ENCODE results near the gene SHB.

SHB gene

DNA sequence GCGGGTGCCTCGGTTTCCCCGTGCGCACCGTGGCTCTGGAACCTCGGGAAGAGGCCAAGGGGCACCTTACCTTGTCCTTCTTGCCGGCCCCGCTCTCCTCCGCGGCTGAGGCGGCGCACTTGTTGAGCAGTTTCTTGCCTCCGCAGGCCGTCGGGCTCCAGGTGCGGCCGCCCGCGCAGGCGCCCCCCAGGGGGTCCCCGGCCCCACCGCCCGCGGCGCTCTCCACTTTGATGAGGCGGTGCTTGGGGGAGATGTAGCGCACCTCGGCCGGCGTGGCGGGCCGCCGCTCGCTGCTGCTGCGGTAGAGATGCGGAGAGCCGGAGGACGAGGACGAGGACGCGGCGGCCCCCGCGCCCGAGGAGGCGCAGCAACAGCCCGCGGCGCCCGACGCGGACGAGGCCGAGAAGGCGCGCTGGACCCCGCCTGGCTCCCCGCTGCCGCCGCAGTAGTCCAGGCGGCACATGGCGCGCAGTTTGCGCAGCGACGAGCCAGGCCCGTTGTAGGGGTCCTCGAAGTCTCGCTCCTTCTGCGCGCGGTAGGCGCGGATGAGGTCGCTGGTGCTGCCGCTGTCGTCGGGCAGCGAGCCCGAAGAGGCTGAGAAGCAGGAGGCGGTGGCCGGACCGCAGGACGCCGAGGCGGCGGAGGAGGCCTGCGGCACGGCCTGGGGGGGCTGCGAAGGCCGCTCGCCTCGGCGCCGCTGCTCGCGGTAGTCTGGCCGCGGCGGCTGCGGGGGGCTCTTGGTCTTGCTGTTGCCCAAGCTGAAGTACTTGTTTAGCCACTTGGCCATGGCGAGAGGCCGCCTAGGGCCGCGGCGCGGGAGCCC is 957 bp downstream of the SHB start:
- TF ChIP-seq CTCF (IDR thresholded peaks at IDR 0.05; ENCODE audit: extremely low read depth, missing control alignments) = no peak
- DNase-seq (ENCODE audit: low spot score) = peak; percentile 42

DNA sequence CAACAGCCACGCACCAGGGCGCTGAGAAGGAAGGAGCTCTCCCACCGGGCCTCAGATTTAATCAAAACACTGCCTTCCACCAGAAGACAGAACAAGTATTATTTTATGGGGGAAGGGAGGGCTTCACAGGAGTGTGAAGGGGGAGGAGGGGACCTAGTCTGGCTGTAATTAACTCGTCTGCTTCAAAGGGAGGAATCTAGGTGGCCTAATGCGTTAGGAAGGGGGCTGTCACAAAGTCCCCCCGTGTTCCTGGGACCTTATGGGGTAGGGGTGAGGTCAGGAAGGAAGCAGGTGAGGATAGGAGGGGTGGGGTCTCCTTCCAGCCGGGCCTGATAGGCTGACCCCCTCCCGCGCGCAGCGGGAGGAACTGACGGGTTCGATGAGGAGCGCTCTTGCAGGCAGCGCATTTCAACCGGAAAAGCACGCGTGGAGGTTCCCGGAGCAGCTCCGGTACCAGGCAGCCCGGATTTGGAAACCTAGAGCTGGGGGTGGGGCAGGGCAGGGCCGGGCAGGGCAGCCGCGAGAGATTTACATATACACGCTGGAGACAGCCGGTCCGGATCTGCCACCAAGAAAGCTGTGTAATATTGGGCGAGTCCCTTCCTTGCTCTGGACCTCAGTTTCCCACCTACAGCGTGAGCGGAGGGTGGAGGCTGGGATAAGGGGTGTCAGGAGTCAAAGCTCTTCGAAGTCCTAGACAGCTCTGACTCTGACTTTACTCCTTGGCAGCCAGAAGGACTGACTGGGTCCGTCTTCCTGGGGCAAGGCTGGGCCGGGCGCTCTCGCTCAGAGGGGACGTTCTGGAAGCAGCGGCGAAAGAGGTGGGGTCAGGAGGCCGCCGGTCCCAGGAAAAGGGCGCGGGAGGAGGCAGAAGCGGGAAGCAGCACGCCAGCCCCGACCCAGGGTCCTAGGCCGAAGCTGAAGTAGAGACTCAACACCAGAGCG is 1.8 kb downstream of the SHB start:
- peak; percentile 32 for DNase-seq (ENCODE audit: low spot score)
- no peak for TF ChIP-seq CTCF (IDR thresholded peaks at IDR 0.05; ENCODE audit: extremely low read depth, missing control alignments)

DNA sequence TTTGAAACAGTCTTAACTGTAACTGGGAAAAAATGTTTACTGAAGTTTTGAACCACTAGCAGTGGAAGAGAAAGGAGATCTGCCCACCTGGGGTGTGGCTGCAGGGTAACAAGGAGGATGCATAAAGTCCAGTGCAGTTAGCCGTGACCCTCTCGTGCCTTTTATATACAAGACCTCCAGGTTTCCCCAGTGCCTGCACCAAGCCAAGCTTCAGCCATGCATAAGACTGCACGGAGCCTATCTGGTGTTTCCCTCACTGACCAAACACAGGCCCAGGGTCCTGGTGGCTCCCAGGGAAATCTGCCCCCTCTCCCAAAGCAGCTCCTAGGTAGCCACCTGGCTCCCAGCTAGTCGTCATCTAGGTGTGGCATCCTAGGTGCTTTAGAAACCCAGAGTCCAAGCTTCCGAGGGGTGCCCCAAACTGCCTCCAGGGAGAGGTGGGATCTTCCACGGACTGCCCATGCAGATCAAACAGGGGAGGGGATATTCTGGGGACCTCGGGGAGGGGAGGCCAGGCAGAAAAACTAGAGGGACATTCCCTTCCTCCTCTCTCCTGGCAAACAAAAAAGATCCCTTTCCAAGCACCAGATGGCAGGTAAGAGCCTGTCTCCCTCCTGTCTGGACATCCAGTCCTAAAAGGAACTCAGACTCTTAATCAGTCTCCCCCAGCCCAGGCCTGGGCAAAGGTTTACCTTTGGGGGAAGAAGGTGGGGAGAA is 2.7 kb downstream of the SHB start:
- DNase-seq (ENCODE audit: low spot score) = no peak
- no peak for TF ChIP-seq CTCF (IDR thresholded peaks at IDR 0.05; ENCODE audit: extremely low read depth, missing control alignments)

DNA sequence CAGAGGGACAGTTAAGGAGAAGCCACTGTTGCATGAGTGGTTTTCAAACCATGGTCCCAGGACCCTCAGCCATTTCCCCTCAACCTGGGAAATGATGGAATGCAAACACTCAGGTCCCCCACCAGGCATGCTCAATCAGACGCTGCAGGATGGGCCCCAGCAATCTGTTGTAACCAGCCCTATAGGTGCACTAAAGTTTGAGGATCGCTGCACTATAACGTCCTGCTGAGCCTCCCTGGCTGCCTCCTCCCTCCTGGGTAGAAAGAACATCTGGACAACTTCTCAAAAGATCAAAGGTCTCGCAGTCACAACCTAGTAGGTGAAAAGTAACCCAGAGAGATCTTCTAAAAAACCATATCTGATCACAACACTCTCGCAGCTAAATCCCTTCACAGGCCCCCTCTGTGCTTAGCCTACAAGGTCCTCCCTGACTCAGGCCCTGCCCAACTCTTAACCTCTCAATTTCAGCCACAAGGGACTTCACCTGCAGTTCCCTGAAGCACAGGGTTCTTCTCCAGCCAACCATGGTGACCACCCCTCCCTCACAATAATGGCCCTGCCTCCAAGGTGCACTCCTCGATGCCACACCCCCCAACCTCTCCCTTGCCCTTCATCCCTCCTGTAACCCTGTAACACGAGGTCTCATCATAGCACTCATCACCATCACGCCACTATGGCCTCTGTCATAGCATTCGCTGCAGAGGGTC is 3.5 kb downstream of the SHB start:
- no peak for TF ChIP-seq CTCF (IDR thresholded peaks at IDR 0.05; ENCODE audit: extremely low read depth, missing control alignments)
- peak; percentile 74 for DNase-seq (ENCODE audit: low spot score)

GRCh38 chr9:38064842-38065368 is 4.1 kb downstream of the SHB start:
- TF ChIP-seq CTCF (IDR thresholded peaks at IDR 0.05; ENCODE audit: extremely low read depth, missing control alignments) = no peak
- DNase-seq (ENCODE audit: low spot score) = no peak

DNA sequence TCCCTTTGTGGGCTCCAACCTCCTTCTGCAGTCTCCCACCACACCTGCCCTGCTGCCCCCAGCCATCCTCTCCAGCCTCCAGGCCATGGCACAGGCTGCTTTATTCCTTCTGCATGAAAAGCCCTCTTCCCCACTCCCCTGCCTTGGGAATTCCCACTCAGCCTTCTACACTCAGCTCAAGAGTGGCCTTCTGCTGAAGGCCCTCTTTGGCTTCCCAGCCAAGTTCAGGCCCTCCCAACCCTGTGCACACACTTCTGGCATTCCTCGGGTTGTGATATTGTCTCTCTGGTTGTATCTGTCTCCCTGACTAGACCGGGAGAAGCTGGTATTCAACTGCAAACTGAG is 5.7 kb downstream of the SHB start:
- TF ChIP-seq CTCF (IDR thresholded peaks at IDR 0.05; ENCODE audit: extremely low read depth, missing control alignments) = no peak
- DNase-seq (ENCODE audit: low spot score) = no peak
